SKM-1 treated with dmso at 0.1 percent for 144 hours (cell line): Measurements from ENCODE around the gene GOSR1.
A peak's percentile ranks its signal among the peaks of the same experiment; 100 is the strongest.
"Not testable (repeated sequence)": the region's sequence is repeated elsewhere in the genome, so short reads cannot be mapped to it uniquely, and the experiment has no call there.

Experiments
- DNase-seq: peaks from one replicate; lab custom pipeline; 2025; ENCODE audit not compliant: unreplicated experiment; lab: John Stamatoyannopoulos, UW

GOSR1 gene

DNA sequence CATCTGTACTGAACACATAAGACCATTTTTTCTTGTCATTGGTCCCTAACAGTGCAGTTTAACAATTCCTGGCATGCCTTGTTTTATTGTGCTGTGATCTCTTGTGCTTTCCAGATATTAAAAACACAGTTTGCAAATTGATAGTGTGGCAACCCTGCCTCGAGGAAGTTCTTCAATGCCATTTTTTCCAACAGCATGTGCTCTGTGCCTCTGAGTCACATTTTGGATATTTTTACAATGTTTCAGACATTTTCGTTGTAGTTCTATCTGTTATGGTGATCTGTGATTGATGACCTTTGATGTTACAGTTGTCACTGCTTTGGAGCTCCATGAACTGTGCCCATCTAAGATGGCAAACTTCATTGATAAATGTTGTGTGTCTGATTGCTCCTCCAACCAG lies 66.2 kb downstream of the GOSR1 start:
- no peak for DNase-seq

DNA sequence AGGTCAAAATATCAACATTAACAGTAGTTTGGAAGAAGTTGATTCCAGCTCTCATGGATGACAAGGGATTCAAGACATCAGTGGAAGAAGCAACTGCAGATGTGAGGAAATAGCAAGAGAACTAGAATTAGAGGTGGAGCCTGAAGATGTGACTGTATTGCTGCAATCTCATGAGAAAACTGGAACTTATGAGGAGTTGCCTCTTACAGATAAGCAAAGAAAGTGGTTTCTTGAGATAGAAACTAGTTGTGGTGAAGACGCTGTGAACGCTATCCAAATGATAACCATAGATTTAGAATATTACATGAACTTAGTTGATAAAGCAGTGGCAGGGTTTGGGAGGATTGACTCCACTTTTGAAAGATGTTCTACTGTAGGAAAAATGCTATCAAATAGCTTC lies 67.8 kb downstream of the GOSR1 start:
- DNase-seq = peak; percentile 43

DNA sequence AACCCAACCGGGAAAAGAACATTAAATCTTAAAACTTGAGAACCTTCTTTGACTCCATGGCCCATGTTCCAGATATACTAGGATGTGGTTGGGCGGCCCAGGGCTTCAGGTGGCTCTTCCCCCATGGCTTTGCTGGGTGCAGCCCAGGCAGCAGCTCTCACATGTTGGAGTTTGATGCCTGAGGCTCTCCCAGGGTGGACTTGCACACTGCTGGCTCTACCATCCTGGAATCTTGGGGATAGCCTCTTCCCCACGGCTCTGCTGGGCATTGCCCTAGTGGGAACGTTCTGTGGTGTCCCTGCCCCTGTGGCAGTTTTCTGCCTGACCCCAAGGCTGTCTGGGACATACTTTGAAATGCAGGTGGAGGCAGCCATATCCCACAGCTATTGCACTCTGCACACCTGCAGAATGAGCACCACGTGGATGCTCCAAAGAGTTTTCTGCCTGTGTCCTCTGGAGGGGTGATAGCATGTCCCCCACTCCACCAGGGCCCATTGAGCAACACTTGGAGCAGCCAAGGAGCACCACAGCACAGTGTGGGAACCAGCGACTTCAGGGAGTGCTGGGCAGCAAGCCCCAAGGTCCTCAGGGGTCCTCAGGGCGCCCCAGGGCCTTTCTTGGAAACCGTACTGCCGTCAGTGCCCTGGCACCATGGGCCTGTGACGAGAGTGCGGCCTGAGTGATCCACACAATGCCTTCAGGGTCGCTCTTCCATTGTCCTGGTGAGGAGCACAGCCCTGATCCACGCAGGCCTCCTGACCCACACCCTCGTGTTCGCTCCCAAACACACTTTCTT lies 70.8 kb downstream of the GOSR1 start:
- DNase-seq = no peak

- DNase-seq = not testable (repeated sequence)
Measured at GRCh38 chr17:30549181-30549580, 72.0 kb downstream of the GOSR1 start.

GRCh38 chr17:30549864-30550511 lies 72.8 kb downstream of the GOSR1 start:
- no peak for DNase-seq

DNA sequence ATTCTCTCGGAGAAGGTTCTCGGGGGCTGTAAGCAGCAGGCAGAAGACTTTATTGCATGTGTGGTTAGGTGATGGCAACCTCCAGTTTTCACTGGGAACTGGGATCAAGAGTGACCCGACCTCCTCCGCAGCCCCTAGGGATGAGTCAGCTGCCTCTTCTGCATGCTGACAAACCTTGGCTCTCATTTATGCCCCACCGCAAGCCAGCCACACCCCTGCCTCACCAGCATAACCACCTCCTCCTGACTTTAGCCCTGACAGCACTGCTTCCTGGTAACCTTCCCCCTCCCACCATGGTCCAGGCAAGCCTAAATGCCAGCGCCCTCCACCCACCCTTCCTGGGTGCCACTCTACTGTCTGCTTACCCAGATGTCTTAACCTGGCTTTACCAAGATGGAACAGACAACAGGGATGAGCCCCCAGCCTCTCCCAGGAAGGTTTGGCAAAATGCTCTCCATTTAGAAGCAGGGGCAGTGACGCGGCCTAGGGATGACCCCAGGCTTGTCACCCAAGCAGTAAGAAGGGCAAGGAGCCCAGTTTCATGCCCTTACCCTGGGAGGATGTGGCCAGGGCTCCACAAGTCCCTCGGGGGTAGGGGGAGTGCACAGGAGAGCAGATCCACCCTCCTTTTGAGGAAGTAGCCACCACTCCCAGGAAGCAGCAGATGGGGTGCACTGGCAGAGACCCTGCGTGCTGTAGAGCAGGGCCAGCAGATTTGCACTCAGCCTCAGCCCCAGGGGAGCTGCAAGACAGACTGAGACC lies 73.5 kb downstream of the GOSR1 start:
- peak; percentile 94 for DNase-seq

DNA sequence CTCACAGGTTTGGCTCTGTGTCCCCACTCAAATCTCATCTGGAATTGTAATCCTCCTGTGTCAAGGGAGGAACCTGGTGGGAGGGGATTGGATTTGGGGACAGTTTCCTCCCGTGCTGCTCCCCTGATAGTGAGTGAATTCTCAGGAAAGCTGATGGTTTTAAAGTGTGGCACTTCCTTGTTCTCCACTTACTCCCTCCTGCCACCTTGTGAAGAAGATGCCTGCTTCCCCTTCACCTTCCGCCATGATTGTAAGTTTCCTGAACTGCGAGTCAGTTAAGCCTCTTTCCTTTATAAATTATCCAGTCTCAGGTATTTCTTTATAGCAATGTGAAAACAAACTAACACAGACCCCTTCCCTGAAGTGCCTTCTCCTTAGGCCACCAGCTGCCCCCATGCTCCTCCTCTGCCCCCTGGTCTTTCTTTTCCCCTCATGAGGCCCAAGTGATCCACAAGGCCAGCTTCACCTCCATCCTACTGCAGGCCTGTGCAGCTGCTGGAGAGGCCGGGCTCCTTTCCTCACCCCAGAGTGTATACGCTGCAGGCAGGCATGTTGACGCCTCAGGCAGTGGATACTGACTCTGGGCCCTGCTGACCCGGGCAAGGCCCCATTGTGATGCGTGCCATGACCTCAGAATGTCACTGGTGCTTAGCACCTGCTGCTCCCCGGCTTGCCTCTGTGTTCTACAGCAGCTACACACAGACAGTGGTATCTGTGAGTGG lies 74.2 kb downstream of the GOSR1 start:
- DNase-seq = peak; percentile 61

- no peak for DNase-seq
Measured at GRCh38 chr17:30551996-30552339, 74.8 kb downstream of the GOSR1 start.

- no peak for DNase-seq
Measured at GRCh38 chr17:30552994-30553566, 75.9 kb downstream of the GOSR1 start.

- DNase-seq = not testable (repeated sequence)
Measured at GRCh38 chr17:30553823-30554440, 76.7 kb downstream of the GOSR1 start.

DNA sequence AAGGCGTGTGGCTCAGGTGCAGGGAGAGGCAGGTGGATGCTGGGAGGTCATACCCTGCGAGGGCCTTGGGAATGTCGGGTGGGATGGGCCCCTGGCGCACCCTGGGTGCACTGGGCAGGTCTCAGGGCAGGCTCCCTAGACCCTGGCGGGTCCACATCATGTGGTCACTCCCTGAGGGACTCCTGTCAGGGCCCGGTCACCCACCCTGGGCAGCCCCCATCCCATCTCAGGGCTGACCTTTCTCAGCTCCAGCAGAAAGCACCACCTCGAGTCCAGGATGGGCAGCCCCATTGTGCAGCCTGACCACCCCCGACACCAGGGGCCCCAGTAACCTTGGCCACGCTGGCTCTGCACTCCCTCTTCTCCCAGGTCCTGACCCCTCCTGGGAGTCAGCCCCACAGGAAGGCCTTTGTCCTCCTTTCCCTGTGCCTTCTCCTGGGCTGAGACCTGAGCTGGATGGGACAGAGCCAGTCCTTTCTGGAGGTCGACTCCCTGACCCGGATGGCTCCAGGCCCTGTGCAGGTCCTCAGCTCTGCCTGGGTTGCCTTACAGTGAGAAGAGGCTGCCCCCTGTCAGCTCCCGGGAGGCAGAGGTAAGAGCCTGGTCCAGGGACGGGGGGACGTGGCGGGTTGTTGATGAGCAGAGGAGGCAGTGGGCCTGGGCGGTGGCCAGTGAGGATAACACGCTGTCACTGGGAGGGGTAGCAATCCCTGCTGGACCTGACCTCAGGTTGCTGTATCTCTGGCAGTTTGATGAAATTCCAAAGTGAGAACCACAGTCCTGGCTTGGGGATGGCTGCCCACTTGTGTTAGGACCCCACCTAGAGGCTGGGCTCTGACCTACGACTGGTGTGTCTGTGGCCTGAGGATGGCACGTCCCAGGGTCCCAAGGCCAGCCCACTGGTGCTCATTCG lies 77.9 kb downstream of the GOSR1 start:
- DNase-seq = no peak

GRCh38 chr17:30555942-30556341 lies 78.7 kb downstream of the GOSR1 start:
- no peak for DNase-seq

GRCh38 chr17:30556374-30557332 lies 79.4 kb downstream of the GOSR1 start:
- DNase-seq = no peak

- DNase-seq = no peak
Measured at GRCh38 chr17:30557916-30558685, 80.9 kb downstream of the GOSR1 start.

GRCh38 chr17:30558686-30559545 lies 81.7 kb downstream of the GOSR1 start:
- DNase-seq = no peak

DNA sequence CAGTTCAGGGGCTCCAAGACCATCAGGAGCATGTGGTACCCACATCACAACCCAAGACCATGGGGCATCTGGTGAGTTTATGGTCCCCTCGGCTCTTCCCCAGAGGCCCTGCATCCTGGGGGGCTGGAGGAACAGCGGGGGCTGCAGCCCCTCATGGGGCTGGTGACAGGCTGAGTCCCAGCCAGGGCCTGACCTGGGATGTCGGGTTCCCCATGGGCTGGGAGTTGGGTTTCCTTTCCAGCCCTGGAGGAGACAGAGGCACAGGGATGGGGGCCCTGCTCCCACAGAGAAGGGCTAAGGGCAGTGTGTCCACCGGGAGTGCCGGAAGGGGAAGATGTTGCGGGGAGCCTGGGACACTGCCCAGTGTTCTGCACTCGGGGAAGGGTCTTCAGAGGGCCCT lies 82.4 kb downstream of the GOSR1 start:
- no peak for DNase-seq
